ENCODE data around the gene RASAL1.

- TF ChIP-seq POLR2AphosphoS5 (IDR thresholded peaks at IDR 0.05) (no peak), CTCF (IDR thresholded peaks at IDR 0.05) (no peak), POLR2A (IDR thresholded peaks at IDR 0.05) (no peak)
These were observed 29.8 kb downstream of the RASAL1 start for GRCh38 chr12:113105606-113106271.
